NCI-H187 treated with DMSO at 0.1 percent for 48 hours (cell line): ENCODE data around the gene YIPF1.
"Not testable (repeated sequence)": the region's sequence is repeated elsewhere in the genome, so short reads cannot be mapped to it uniquely, and the experiment has no call there.

Experiments
- DNase-seq: peaks from one replicate; lab custom pipeline; 2025; lab: John Stamatoyannopoulos, UW

The YIPF1 gene

DNA sequence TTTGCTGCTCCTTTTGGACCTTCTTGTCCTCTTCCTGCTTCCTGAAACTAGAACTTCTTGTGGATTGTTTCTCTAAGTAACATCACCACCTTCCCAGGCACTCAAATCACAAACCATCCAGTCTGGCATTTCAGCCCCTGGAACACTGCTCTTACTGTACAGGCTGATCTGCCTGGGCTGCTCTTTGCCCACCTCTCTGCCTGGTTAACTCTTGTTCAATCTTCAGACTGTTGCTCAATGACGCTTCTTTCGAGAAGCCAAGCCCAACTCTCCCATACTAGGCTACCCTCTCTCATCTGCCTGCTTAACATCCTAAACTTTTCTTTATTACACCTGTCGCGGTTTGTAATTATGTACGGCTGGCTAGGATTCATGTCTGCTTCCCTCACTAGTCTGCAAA, 5.0 kb upstream of the YIPF1 start:
- no peak for DNase-seq

GRCh38 chr1:53893999-53894636, 4.5 kb upstream of the YIPF1 start, which contains the start of gene DIO1:
Gene DIO1, plus strand, starts transcription at chr1:53894187. Its CDS starts 24 bp downstream, at chr1:53894211.
- DNase-seq = no peak

- DNase-seq = no peak
Measured at GRCh38 chr1:53892911-53893310, 3.3 kb upstream of the YIPF1 start.

GRCh38 chr1:53891678-53892077, 2.1 kb upstream of the YIPF1 start:
- no peak for DNase-seq

DNA sequence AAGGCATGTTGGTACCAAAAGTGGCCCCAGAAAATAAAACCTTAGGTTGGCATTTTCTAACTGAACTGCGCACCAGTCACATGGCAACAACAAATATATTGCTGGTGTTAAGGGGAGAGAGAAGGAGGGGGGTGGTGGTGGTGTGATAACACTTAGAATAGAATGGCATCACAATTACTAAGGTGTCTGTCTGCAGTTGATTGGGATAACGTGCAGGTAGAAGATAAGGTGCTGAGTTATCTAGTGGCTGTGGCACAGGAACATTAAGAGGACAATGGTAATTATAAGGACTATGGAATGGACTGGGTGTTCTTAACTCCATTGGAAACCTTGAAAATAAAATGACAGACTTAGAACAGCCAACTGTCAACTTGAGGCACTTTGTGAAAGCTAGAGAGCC, 1.4 kb upstream of the YIPF1 start:
- no peak for DNase-seq

GRCh38 chr1:53890522-53890941, 935 bp upstream of the YIPF1 start:
- no peak for DNase-seq

GRCh38 chr1:53888681-53889080, 916 bp downstream of the YIPF1 start:
- no peak for DNase-seq

GRCh38 chr1:53883600-53883999, 6.0 kb downstream of the YIPF1 start:
- not testable (repeated sequence) for DNase-seq

DNA sequence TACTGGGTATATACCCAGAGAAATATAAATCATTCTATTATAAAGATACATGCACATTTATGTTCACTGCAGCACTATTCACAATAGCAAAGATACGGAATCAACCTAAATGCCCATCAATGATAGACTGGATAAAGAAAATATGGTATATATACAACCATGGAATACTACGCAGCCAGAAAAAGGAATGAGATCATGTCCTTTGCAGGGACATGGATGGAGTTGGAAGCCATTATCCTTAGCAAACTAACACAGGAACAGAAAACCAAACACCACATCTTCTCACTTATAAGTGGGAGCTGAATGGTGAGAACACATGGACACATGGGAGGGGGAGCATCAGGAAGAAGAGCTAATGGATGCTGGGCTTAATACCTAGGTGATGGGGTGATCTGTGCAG, 7.7 kb downstream of the YIPF1 start:
- DNase-seq = not testable (repeated sequence)

DNA sequence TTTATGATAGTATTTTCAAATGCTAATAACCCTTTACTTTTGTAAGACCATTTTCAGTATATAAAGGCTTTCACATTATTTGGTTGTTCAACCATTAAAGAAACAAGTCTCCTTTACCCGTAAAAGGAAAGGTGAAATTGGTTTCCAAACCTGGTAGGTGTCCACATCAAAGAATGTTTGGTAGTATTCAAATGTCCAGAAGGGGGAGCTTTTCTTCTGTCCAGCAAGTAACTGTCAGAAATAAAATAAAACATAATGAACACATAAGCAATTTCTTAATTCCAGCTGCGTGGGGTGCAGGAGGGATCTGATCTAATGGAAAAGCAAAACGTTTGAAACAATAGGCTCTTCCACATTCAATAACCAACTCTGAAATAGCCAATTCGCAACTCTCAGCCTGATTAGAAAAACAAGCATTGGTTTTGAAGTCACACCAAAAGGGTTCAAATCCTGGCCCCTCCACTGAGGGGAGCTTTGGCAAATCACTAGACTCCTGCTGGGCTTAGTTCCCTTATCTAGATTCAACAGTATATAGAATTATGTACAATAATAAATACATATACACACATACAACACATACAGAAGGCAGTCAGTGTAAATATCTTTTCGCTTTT, 11.0 kb downstream of the YIPF1 start:
- DNase-seq = no peak

GRCh38 chr1:53875150-53875549, 14.4 kb downstream of the YIPF1 start:
- DNase-seq = not testable (repeated sequence)

DNA sequence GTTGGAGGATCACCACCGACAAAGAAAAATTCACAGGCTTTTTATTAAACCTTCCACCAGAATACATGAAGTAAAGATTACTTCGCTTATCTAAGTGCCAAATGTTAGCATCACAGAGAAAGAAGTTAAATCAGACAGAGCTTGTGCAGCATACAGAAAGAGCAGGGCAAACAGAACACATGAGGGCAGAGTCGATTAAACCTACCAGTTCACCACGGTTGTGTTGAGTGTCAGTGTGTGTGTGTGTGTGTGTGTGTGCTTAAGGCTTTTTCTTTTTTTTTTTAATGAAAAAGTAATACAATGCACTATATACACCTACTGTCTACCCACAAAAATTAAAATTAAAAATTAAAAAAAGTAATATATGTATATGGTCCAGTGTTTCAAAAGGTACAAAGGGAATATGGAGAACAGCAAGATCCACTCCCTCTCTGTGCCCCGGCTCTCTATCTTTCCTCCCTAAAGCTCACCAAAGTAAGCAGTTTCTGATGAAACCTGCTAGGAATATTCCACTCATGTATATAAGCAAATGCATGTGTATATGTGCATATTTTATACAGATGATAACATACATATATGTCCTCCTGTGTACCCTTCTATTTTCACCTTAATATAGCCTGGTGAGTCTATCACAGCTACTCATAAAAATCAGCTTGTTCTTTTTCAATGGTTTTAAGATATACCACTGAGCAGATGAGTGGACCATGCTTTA, 17.7 kb downstream of the YIPF1 start:
- no peak for DNase-seq

DNA sequence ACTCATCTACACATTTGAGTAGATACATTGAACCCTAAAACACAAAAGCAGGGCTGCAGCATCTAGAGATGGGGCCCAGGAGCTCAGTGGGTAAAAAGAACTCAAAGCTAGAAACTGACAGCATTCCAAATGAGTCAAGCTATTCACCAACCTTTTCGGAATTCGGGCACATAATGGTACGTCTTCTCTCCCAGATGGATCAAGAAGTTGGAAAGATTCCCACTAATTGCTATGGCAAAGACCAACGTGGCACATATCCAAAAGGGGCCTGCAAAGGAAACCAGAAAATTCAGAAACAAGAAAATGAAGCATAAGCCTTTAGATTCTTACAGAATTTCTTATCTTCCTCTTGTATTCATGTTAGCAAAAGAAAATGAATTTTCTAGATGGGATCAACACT, 18.4 kb downstream of the YIPF1 start:
- no peak for DNase-seq

GRCh38 chr1:53869454-53870117, 20.0 kb downstream of the YIPF1 start:
- DNase-seq = no peak

DNA sequence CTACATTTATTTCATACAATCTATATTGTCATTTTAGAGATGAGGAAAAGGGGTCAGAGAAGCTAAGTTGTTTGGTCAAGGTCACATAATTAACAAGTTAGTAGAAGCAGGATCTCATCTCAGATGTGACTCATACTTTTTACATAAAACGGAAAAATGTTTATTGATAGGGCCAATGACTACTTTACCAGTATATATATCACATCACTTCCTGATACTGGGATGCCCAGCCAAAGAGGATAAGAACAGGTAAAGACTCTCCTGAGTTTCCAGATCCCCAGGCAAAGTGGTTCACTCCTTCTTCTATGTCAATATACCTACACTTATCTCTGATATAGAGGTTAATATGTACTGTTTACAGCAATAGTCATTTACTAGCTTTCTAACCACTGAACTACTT, 21.0 kb downstream of the YIPF1 start:
- DNase-seq = no peak

GRCh38 chr1:53862507-53862906, 27.1 kb downstream of the YIPF1 start:
- DNase-seq = no peak

DNA sequence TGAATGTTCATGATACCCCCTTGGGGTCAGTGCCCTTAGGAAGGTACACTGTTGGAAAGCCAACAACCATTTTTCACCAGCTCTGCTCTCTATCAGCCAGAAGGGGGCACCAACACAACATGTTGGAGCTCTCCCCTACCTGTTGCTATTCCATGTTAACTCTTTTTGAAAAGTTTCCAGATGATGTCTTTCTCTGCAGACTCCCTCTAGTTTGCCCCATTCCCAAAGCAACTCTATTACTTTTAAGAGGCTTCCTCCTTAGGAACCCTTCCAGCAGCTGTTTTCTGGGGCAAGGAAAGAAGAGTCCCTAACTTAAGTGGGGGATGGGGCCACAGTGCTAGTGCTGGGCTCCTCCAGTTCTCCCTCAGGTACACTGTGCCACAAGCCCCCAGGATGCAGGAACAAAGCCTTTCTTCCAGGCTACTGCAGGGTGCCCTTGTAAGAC, 28.6 kb downstream of the YIPF1 start:
- DNase-seq = no peak

GRCh38 chr1:53851571-53852285, 37.9 kb downstream of the YIPF1 start:
- no peak for DNase-seq

DNA sequence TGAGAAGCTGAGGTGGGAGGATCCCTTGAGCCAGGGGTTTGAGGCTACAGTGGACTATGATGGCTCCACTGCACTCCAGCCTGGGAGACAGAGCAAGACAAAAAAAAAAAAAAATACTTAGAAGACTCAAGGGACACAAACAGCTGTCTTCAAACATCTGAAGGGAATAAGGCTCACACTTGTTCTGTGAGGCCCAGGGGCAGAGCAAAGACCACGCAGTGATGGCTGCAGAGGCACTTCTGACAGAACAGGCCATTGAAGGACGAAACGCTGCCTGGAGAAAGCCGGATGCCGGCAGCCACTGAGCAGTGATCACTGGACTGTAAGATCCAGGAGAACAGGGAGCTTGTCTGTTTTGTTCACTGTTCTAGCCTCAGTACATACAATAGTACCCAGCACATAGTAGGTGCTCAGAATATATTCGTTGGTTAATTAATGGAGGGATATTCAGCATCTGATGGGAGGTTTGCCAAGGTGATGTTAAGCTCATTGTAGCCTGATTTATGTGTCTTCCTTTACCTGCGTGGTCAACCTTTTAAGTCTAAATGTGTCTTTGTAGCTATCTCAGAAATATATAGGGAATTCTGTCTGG, 39.4 kb downstream of the YIPF1 start:
- no peak for DNase-seq

- no peak for DNase-seq
Measured at GRCh38 chr1:53847980-53848379, 41.6 kb downstream of the YIPF1 start.

DNA sequence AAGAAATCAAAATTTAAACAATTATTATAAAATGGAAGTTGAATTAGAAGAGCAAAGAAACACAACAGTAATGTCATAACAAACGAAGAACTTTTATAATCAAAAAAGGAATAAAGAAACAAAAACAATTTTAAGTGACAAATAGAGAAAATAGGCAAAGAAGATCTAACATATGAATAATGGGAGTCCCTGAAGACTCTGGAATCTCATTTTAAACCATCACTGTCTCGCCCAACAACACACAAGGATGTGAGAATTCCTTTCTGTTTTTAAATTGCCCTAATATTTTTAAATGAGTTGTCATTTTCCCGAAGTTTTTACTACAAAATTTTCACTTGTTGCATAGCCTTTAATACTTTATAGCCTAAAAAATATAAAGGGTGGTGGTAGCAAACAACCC, 47.2 kb downstream of the YIPF1 start:
- DNase-seq = no peak

DNA sequence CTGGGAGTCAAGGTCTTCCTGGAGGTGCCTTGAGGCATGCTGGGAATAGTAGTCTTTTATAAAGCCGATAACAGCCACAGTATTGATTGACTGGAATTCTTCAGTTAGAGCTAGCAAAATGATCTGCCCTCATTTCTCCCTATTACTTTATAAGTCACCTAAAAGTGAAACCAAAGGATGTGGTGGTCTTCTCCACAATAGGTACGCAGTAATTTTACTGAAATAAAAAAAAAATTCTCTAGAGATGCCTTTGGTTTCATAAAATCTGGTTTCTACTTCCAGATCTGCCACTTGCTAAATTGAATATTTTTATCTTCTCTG, 51.0 kb downstream of the YIPF1 start:
- no peak for DNase-seq
